Activated CD8-positive, alpha-beta T cell treated with anti-CD3 and anti-CD28 coated beads for 36 hours (primary cell): ENCODE measurements around the gene LRIG1. TPM values are rescaled to one million over a fixed set of nuclear protein-coding genes. Genes with fewer than 3 reads are reported as not detected.

ENCODE experiments used
- ATAC-seq: fragments of 200-7000 bp; cut with Tn5 transposase; one replicate; pipeline ENCODE4 v1.10.0; 2021; ENCODE audit warnings: mild to moderate bottlenecking, moderate library complexity
- CTCF ChIA-PET: fragments of 350-600 bp; sonication (Branson Sonifier 250); formaldehyde crosslinking; loops from one replicate; lab custom pipeline; 2021; ENCODE audit warnings: antibody characterized with exemption; lab: Charles Lee
- POLR2A ChIA-PET: fragments of 350-600 bp; sonication (Branson Sonifier 250); formaldehyde crosslinking; loops from one replicate; lab custom pipeline; 2021; ENCODE audit warnings: antibody characterized with exemption; lab: Charles Lee
- DNase-seq: peaks from one replicate; pipeline ENCODE4 v3.0.0-alpha.2; 2020
- H3K27ac Mint-ChIP-seq: one replicate; pipeline ENCODE4 v1.8.0; 2021; ENCODE audit warnings: mild to moderate bottlenecking, mixed read lengths
- H3K27me3 Mint-ChIP-seq: one replicate; pipeline ENCODE4 v1.8.0; 2021; ENCODE audit warnings: mixed read lengths
- H3K36me3 Mint-ChIP-seq: one replicate; pipeline ENCODE4 v1.8.0; 2021; ENCODE audit warnings: low read depth, mixed read lengths
- H3K4me1 Mint-ChIP-seq: one replicate; pipeline ENCODE4 v1.8.0; 2021; ENCODE audit warnings: low read depth, mixed read lengths
- H3K4me3 Mint-ChIP-seq: one replicate; pipeline ENCODE4 v1.8.0; 2021; ENCODE audit warnings: mild to moderate bottlenecking, moderate library complexity, mixed read lengths
- H3K9me3 Mint-ChIP-seq: one replicate; pipeline ENCODE4 v1.8.0; 2021; ENCODE audit warnings: mixed read lengths
- intact Hi-C: fragments of 100-400 bp; cut with micrococcal nuclease; formaldehyde crosslinking; loops from one replicate; pipeline ENCODE4 v1.10.0; 2022
- total RNA-seq, 2 experiments: library from RNA; stranded (reverse); gene quantifications; one replicate each; pipeline ENCODE4 v1.2.3, GENCODE V29; 2021
- TF ChIP-seq, protein P1 (sequence below): fragments of 200-600 bp; IDR thresholded peaks from one replicate; pipeline ENCODE4 v1.8.0; 2022; ENCODE audit warnings: antibody characterized with exemption, mild to moderate bottlenecking

The LRIG1 gene
- total RNA-seq, 2 experiments from 2014 or later = 12.7 to 13.0 TPM

- CTCF ChIA-PET = interaction anchor here (0.8 kb wide), 1 partner anchor 135 kb away, joined by 3 read pairs; no protein-coding TSS in a partner anchor
- no peak for ATAC-seq
- TF ChIP-seq, protein P1, sequence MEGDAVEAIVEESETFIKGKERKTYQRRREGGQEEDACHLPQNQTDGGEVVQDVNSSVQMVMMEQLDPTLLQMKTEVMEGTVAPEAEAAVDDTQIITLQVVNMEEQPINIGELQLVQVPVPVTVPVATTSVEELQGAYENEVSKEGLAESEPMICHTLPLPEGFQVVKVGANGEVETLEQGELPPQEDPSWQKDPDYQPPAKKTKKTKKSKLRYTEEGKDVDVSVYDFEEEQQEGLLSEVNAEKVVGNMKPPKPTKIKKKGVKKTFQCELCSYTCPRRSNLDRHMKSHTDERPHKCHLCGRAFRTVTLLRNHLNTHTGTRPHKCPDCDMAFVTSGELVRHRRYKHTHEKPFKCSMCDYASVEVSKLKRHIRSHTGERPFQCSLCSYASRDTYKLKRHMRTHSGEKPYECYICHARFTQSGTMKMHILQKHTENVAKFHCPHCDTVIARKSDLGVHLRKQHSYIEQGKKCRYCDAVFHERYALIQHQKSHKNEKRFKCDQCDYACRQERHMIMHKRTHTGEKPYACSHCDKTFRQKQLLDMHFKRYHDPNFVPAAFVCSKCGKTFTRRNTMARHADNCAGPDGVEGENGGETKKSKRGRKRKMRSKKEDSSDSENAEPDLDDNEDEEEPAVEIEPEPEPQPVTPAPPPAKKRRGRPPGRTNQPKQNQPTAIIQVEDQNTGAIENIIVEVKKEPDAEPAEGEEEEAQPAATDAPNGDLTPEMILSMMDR = no peak
- POLR2A ChIA-PET = no interaction called here
- intact Hi-C loops = no loop called here
- no peak for DNase-seq
- H3K27me3 Mint-ChIP-seq = no peaks in the 10 kb centered on the region
- H3K27ac Mint-ChIP-seq = no peak overlapping the region
- H3K36me3 Mint-ChIP-seq = peaks cover 5% of the 10 kb centered on the region
- peaks cover 3% of the 10 kb centered on the region for H3K4me1 Mint-ChIP-seq
- H3K4me3 Mint-ChIP-seq = no peak overlapping the region
- no peaks in the 10 kb centered on the region for H3K9me3 Mint-ChIP-seq
These were observed 100.2 kb downstream of the LRIG1 start for GRCh38 chr3:66400411-66401156.

- TF ChIP-seq, protein P1 = no peak
- H3K27ac Mint-ChIP-seq = no peak overlapping the region
These were observed 101.1 kb downstream of the LRIG1 start for GRCh38 chr3:66399529-66400232.

GRCh38 chr3:66398228-66399025 is 102.4 kb downstream of the LRIG1 start:
- H3K4me3 Mint-ChIP-seq = no peak overlapping the region
- no peak for ATAC-seq
- intact Hi-C loops = no loop called here
- peak overlapping the region; percentile 24 for H3K27ac Mint-ChIP-seq
- TF ChIP-seq, protein P1 = no peak
- DNase-seq = no peak
- H3K4me1 Mint-ChIP-seq = peaks cover 19% of the 10 kb centered on the region
- H3K36me3 Mint-ChIP-seq = peaks cover 10% of the 10 kb centered on the region
- H3K9me3 Mint-ChIP-seq = no peaks in the 10 kb centered on the region
- H3K27me3 Mint-ChIP-seq = no peaks in the 10 kb centered on the region
- ChIA-PET POLR2A (no interaction called here), CTCF (interaction anchor here (0.8 to 3.5 kb wide), 3 partner anchors 9 to 145 kb away, joined by 3 to 21 read pairs (median 3); no protein-coding TSS in a partner anchor)

More at GRCh38 chr3:66399529-66400232, 101.1 kb downstream of the LRIG1 start:
- ChIA-PET POLR2A (no interaction called here), CTCF (interaction anchor here (3.5 kb wide), 1 partner anchor 8 kb away, joined by 21 read pairs; no protein-coding TSS in a partner anchor)
- H3K4me1 Mint-ChIP-seq = peaks cover 6% of the 10 kb centered on the region
- intact Hi-C loops = no loop called here
- no peaks in the 10 kb centered on the region for H3K27me3 Mint-ChIP-seq
- peaks cover 7% of the 10 kb centered on the region for H3K36me3 Mint-ChIP-seq
- ATAC-seq (no peak), DNase-seq (no peak)
- H3K9me3 Mint-ChIP-seq = no peaks in the 10 kb centered on the region
- H3K4me3 Mint-ChIP-seq = no peak overlapping the region

DNA sequence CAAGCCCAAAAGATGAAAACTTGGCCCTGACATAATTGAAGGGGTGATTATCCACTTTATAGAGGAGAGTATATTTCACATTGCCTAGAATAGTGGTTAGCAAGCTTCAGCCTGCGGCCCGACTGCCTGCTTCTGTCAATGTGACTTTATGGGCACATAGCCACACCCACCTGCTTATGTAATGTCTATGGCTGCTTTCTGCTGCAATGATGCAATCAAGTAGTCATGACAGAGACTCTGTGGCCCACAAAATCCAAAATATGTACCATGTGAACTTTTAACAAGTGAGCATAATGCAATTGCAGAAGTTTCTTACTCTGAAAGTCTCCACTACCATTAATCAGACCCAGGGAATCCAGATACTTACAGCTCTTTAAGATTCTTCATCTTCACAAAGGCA is 103.1 kb downstream of the LRIG1 start:
- no peak overlapping the region for H3K4me3 Mint-ChIP-seq
- peaks cover 24% of the 10 kb centered on the region for H3K4me1 Mint-ChIP-seq
- intact Hi-C loops = no loop called here
- H3K9me3 Mint-ChIP-seq = no peaks in the 10 kb centered on the region
- peak overlapping the region; percentile 24 for H3K27ac Mint-ChIP-seq
- DNase-seq (no peak), ATAC-seq (no peak)
- H3K27me3 Mint-ChIP-seq = no peaks in the 10 kb centered on the region
- CTCF ChIA-PET = interaction anchor here (0.8 to 3.5 kb wide), 4 partner anchors 10 to 144 kb away, joined by 3 to 21 read pairs (median 3); no protein-coding TSS in a partner anchor
- peaks cover 15% of the 10 kb centered on the region for H3K36me3 Mint-ChIP-seq
- POLR2A ChIA-PET = no interaction called here
- TF ChIP-seq, protein P1 = no peak
